GM18868 (cell line): ENCODE data around the gene MT1G.
"Not testable (repeated sequence)": the region's sequence is repeated elsewhere in the genome, so short reads cannot be mapped to it uniquely, and the experiment has no call there.

ENCODE experiments used
- ATAC-seq: cut with Tn5 transposase; IDR thresholded peaks from one replicate; pipeline ENCODE4 v1.9.1; 2021; ENCODE audit warnings: mild to moderate bottlenecking, moderate library complexity; ENCODE audit not compliant: unreplicated experiment

MT1G gene

GRCh38 chr16:56684926-56685590 lies 17.2 kb upstream of the MT1G start:
- ATAC-seq: no peak

GRCh38 chr16:56684256-56684925 lies 16.5 kb upstream of the MT1G start:
- no peak for ATAC-seq

- ATAC-seq: no peak
Observed at GRCh38 chr16:56683424-56684172, 15.7 kb upstream of the MT1G start.

GRCh38 chr16:56682703-56683397 lies 15.0 kb upstream of the MT1G start:
- peak; percentile 8 for ATAC-seq

- peak; percentile 99 for ATAC-seq
Observed at GRCh38 chr16:56681939-56682702, 14.3 kb upstream of the MT1G start, which contains the start of gene MT1X. Gene MT1X (plus strand): TSS chr16:56682470. CDS start chr16:56682541, 71 bp downstream.

- ATAC-seq: no peak
Observed at GRCh38 chr16:56679818-56680217, 12.0 kb upstream of the MT1G start.

- ATAC-seq: no peak
Observed at GRCh38 chr16:56679078-56679730, 11.3 kb upstream of the MT1G start.

- ATAC-seq: no peak
Observed at GRCh38 chr16:56677474-56677873, 9.6 kb upstream of the MT1G start.

- ATAC-seq: no peak
Observed at GRCh38 chr16:56675685-56676210, 7.9 kb upstream of the MT1G start.

- ATAC-seq: not testable (repeated sequence)
Observed at GRCh38 chr16:56674570-56674969, 6.7 kb upstream of the MT1G start.

- no peak for ATAC-seq
Observed at GRCh38 chr16:56673921-56674320, 6.1 kb upstream of the MT1G start.

- ATAC-seq: no peak
Observed at GRCh38 chr16:56672761-56673536, 5.1 kb upstream of the MT1G start.

GRCh38 chr16:56672171-56672570 lies 4.3 kb upstream of the MT1G start:
- not testable (repeated sequence) for ATAC-seq

GRCh38 chr16:56671691-56672090 lies 3.8 kb upstream of the MT1G start:
- ATAC-seq: not testable (repeated sequence)

GRCh38 chr16:56670620-56670934 lies 2.7 kb upstream of the MT1G start:
- ATAC-seq: no peak

- no peak for ATAC-seq
Observed at GRCh38 chr16:56669840-56670619, 2.2 kb upstream of the MT1G start.

GRCh38 chr16:56669005-56669839 lies 1.4 kb upstream of the MT1G start, which contains the start of gene MT1H:
Gene MT1H (plus strand): TSS chr16:56669814. CDS start chr16:56669885, 71 bp downstream.
- ATAC-seq: no peak
